Neural cell (in vitro differentiated cells): ENCODE results near the gene CADM1. TPM values are rescaled to one million over a fixed set of nuclear protein-coding genes. Genes with fewer than 3 reads are reported as not detected.

ENCODE experiments used
- H2AFZ ChIP-seq: fragments of 200-600, 300-800 bp; sonication (generic), shearing (Covaris generic); 2 replicates; pipeline ENCODE4 v1.6.0; 2014; ENCODE audit warnings: low read depth, mild to moderate bottlenecking, antibody characterized with exemption, low read length, moderate library complexity
- H3F3A ChIP-seq: fragments of 200-600 bp; shearing (Covaris generic); 2 replicates; pipeline ENCODE4 v1.6.1; 2016; ENCODE audit warnings: mild to moderate bottlenecking, moderate library complexity, mixed read lengths, antibody characterized with exemption, low read length; ENCODE audit not compliant: insufficient read depth, poor library complexity, severe bottlenecking
- H3K27ac ChIP-seq: fragments of 200-600, 300-800 bp; sonication (generic), shearing (Covaris generic); 2 replicates; pipeline ENCODE4 v1.5.1; 2014; ENCODE audit warnings: mild to moderate bottlenecking, low read length, moderate library complexity
- H3K27me3 ChIP-seq: fragments of 300-800, 200-600 bp; sonication (generic), shearing (Covaris generic); 2 replicates; pipeline ENCODE4 v1.6.0; 2014; ENCODE audit warnings: mild to moderate bottlenecking, low read depth, low read length, moderate library complexity; ENCODE audit not compliant: insufficient read depth
- H3K36me3 ChIP-seq: fragments of 300-800, 200-600 bp; sonication (generic), shearing (Covaris generic); 2 replicates; pipeline ENCODE4 v1.5.1; 2014; ENCODE audit warnings: mild to moderate bottlenecking, antibody characterized with exemption, low read length, moderate library complexity; ENCODE audit not compliant: insufficient read depth
- H3K4me2 ChIP-seq: fragments of 300-800, 200-600 bp; sonication (generic), shearing (Covaris generic); 2 replicates; pipeline ENCODE4 v1.6.0; 2014; ENCODE audit warnings: mild to moderate bottlenecking, low read length
- H3K4me3 ChIP-seq: fragments of 300-800, 200-600 bp; sonication (generic), shearing (Covaris generic); 2 replicates; pipeline ENCODE4 v1.5.1; 2014; ENCODE audit warnings: mild to moderate bottlenecking, low read length, moderate library complexity
- H3K79me2 ChIP-seq: fragments of 200-600 bp; shearing (Covaris generic); replicated peaks from 2 replicates; pipeline ENCODE4 v1.6.0; 2014; ENCODE audit warnings: mild to moderate bottlenecking, low read length, moderate library complexity; ENCODE audit not compliant: insufficient read depth
- H3K9ac ChIP-seq: fragments of 300-800, 200-600 bp; sonication (generic), shearing (Covaris generic); 2 replicates; pipeline ENCODE4 v1.6.1; 2016; ENCODE audit warnings: mild to moderate bottlenecking, low read length, mixed read lengths
- H3K9me2 ChIP-seq: fragments of 200-600 bp; shearing (Covaris generic); 2 replicates; pipeline ENCODE4 v1.6.1; 2016; ENCODE audit warnings: mild to moderate bottlenecking, low read length, mixed read lengths; ENCODE audit not compliant: insufficient read depth
- H3K9me3 ChIP-seq: fragments of 200-600, 300-800 bp; sonication (generic), shearing (Covaris generic); 2 replicates; pipeline ENCODE4 v1.6.1; 2016; ENCODE audit warnings: mild to moderate bottlenecking, mixed run types, low read length, moderate library complexity, mixed read lengths
- H4K20me1 ChIP-seq: fragments of 200-600 bp; shearing (Covaris generic); 2 replicates; pipeline ENCODE4 v1.6.1; 2016; ENCODE audit warnings: mild to moderate bottlenecking, mixed run types; ENCODE audit not compliant: insufficient read depth
- CTCF ChIP-seq: fragments of 450-650 bp; IDR thresholded peaks from 2 replicates; pipeline ENCODE4 v1.5.1; 2014; ENCODE audit warnings: antibody characterized with exemption, mild to moderate bottlenecking, moderate library complexity; ENCODE audit not compliant: poor library complexity, severe bottlenecking
- EP300 ChIP-seq: fragments of 450-650 bp; conservative IDR thresholded peaks from 2 replicates; pipeline ENCODE4 v1.6.1; 2014; ENCODE audit warnings: antibody characterized with exemption, mild to moderate bottlenecking, moderate library complexity; ENCODE audit not compliant: poor library complexity, severe bottlenecking
- EZH2 ChIP-seq: fragments of 200-600, 300-800 bp; shearing (Covaris generic), sonication (generic); IDR thresholded peaks from 2 replicates; pipeline ENCODE4 v1.6.1; 2014; ENCODE audit warnings: antibody characterized with exemption, low read length, borderline replicate concordance, mild to moderate bottlenecking; ENCODE audit not compliant: insufficient read depth, poor library complexity, severe bottlenecking
- MXI1 ChIP-seq: fragments of 450-650 bp; conservative IDR thresholded peaks from 2 replicates; pipeline ENCODE4 v1.6.1; 2014; ENCODE audit warnings: antibody characterized with exemption, mild to moderate bottlenecking; ENCODE audit not compliant: poor library complexity, severe bottlenecking
- POLR2AphosphoS5 ChIP-seq: IDR thresholded peaks from 2 replicates; pipeline ENCODE4 v1.6.1; 2012
- RAD21 ChIP-seq: fragments of 450-650 bp; conservative IDR thresholded peaks from 2 replicates; pipeline ENCODE4 v1.6.1; 2014; ENCODE audit warnings: antibody characterized with exemption, mild to moderate bottlenecking, moderate library complexity
- REST ChIP-seq: IDR thresholded peaks from 2 replicates; pipeline ENCODE4 v1.6.1; 2012; ENCODE audit warnings: borderline replicate concordance
- SMC3 ChIP-seq: fragments of 450-650 bp; conservative IDR thresholded peaks from 2 replicates; pipeline ENCODE4 v1.6.1; 2014; ENCODE audit warnings: antibody characterized with exemption, mild to moderate bottlenecking, moderate library complexity; ENCODE audit not compliant: poor library complexity
- TAF1 ChIP-seq: IDR thresholded peaks from 2 replicates; pipeline ENCODE4 v1.6.1; 2012; ENCODE audit warnings: low read depth
- polyA plus RNA-seq: library from polyadenylated mRNA; depleted of rRNA; stranded (reverse); fragments of >200 nt; gene quantifications from 2 replicates; pipeline ENCODE4 v1.2.3, GENCODE V29; 2014

CADM1 gene
- polyA plus RNA-seq, 1 donor from 2014 or later, result 92.1 TPM

GRCh38 chr11:115193914-115194801 is 310.1 kb downstream of the CADM1 start:
- Histone ChIP-seq H3K9me3 (no peaks in the 10 kb centered on the region), H3K27me3 (no peaks in the 10 kb centered on the region)

GRCh38 chr11:115191761-115192160 is 312.5 kb downstream of the CADM1 start:
- Histone ChIP-seq H3K9ac (no peak overlapping the region), H3K79me2 (no peaks in the 10 kb centered on the region), H3K27me3 (no peaks in the 10 kb centered on the region), H3K27ac (no peak overlapping the region), H3K36me3 (no peaks in the 10 kb centered on the region), H3K9me2 (no peaks in the 10 kb centered on the region), H3F3A (no peaks in the 10 kb centered on the region), H3K4me2 (no peak overlapping the region), H2AFZ (no peak overlapping the region), H3K4me3 (no peak overlapping the region), H3K9me3 (no peaks in the 10 kb centered on the region), H4K20me1 (no peaks in the 10 kb centered on the region)
- TF ChIP-seq MXI1 (no peak), TAF1 (no peak), POLR2AphosphoS5 (no peak), RAD21 (no peak), CTCF (no peak), EP300 (no peak), EZH2 (no peak), SMC3 (no peak), REST (no peak)

More at GRCh38 chr11:115193914-115194801, 310.1 kb downstream of the CADM1 start:
- Histone ChIP-seq H3K4me3 (no peak overlapping the region), H2AFZ (no peak overlapping the region), H3K9ac (no peak overlapping the region), H3K36me3 (no peaks in the 10 kb centered on the region), H3K9me2 (no peaks in the 10 kb centered on the region), H3K4me2 (no peak overlapping the region), H3K79me2 (no peaks in the 10 kb centered on the region), H3F3A (no peaks in the 10 kb centered on the region), H4K20me1 (no peaks in the 10 kb centered on the region), H3K27ac (no peak overlapping the region)
- TF ChIP-seq EP300, result no peak
- no peak for TF ChIP-seq TAF1
- TF ChIP-seq RAD21, result no peak
- no peak for TF ChIP-seq REST
